NCI-H2227 treated with DMSO at 0.1 percent for 48 hours (cell line): ENCODE results near the gene ADRA1B.

Experiments
- DNase-seq: peaks from one replicate; lab custom pipeline; 2025; lab: John Stamatoyannopoulos, UW

ADRA1B gene

DNA sequence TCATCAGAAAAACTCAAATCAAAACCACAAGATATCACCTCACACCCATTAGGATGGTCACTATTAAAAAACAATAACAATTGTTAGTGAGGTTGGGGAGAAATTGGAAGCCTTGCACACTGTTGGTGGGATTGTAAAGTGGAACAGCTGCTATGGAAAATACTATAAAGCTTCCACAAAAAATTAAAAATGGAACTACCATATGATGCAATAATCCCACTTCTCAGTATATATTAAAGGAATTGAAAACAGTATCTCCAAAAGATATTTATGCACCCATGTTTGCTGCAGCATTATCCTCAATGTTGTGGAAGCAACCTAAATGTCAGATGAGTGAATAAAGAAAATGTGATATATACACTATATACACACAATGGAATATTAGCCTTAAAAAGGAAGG is 14.5 kb upstream of the ADRA1B start:
- no peak for DNase-seq

DNA sequence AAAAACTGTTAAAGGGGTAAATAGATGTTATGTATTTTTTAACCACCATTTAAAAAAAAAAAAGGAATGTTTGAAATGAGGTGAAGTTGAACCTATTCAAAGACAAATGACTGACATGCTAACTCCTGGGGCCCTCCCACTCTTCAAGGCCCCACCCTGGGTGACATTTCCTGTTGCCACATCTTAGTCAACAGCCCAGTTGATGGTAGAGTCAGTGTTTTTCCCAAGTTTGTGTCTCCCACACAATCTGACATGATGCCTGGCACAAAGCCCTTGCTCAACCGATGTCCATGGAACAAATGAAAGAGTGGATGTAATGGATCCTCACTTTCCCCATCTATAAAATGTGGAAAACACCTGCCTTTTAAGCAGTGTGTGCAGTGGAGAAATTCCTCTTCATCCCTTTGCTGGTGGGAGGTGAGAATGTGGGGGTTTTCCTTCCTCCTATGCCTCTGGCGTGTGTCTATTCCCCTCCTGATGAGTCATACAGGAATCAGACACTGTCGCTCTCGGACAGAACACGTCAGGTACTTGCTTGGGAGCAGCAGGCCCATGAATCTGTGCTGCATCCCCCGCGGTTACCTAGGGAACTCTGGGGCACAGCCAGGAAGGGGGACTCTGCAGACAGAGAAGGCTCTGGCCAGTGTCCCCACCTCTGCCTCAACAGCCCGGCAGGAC is 13.7 kb upstream of the ADRA1B start:
- no peak for DNase-seq

DNA sequence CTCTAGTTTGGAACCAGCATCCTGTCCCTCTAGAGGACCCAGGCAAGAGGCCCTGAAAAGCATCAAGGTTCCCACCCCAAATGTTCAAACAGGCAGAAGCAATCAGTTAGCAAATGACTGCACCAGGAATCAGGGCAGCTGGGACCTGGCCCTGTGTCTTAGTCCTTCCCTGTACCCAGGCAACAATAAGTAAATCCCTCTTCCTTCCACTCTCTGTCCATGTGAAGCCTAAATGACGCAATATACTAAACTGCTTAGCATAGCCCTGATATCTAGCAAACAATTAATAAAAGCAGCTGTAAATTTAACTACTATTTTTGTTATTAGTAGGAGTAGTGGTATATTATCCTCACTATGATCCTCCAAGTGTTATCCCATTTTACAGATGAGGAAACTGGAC is 13.2 kb upstream of the ADRA1B start:
- no peak for DNase-seq

DNA sequence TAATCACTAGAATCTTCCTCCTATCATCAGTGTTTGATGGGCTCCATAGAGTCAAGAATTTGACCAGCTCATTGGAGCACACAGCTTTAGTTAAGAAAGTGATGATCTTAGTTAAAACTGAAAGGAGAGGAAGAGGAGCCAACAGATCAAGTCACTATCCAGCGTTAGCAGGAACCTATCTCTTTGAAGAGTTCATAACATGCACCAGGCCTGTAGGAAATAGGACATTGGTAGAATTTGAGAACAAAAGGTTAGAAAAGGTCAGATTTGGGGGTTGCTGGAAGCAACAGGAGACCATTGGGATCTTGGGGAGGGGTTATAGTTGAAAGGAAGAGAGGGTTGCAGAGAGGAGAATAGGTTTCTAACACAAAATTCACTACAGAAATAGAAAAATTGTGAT is 11.4 kb upstream of the ADRA1B start:
- DNase-seq, result no peak

DNA sequence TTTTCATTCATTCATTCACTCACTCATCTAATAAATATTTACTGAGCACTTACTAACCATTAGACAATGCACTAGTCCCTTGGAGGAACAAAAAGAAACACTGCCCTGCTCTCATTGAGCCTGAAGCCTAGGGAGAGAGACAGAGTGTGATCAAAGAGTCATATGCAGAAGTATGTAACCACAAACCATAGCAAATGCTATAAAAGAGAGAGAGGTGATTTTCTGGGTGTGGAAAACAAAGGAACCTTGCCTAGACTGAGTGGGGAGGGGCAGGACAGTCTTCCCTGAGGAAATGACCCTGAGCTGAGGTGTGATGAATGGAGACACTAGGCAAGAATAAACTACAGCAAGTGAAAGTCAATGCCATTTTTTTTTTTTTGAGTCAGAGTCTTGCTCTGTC is 10.8 kb upstream of the ADRA1B start:
- no peak for DNase-seq

DNA sequence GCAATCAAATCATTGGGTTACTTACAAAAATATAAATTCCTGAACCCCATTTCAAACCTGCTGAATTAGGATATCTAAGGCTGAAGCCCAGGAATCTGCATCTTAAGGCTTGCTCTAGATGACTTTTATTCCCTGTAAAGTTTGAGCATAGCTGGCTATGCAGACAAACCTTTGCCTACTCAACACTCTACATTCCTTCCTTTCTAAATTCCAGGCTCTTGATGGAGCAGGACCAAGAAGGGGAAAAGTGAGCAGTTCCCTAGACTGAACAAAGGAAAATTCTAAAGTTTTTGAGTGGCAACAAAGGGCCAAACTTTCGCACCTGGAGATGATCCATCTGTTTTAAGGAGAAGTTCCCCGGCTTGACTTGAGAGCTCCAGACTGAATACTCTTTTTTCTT is 9.8 kb upstream of the ADRA1B start:
- no peak for DNase-seq

DNA sequence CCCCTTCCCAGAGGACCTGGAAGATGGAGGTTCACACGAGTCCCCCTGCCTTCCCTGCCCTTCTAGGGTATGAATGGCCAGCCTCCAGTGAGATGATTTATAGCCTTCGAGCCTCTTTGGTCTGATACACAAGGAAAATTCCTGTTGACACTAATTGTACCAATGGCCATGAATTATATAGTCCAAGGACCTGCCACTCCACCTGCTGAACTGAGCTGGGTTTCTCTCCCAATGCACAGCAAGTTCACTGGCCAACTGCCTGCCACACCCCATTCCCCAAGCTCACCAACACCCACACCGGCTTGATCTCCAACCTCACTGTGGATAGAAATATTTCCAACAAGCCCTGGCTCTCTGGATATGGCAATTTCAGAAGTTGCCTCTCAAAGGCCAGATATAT is 9.3 kb upstream of the ADRA1B start:
- no peak for DNase-seq

DNA sequence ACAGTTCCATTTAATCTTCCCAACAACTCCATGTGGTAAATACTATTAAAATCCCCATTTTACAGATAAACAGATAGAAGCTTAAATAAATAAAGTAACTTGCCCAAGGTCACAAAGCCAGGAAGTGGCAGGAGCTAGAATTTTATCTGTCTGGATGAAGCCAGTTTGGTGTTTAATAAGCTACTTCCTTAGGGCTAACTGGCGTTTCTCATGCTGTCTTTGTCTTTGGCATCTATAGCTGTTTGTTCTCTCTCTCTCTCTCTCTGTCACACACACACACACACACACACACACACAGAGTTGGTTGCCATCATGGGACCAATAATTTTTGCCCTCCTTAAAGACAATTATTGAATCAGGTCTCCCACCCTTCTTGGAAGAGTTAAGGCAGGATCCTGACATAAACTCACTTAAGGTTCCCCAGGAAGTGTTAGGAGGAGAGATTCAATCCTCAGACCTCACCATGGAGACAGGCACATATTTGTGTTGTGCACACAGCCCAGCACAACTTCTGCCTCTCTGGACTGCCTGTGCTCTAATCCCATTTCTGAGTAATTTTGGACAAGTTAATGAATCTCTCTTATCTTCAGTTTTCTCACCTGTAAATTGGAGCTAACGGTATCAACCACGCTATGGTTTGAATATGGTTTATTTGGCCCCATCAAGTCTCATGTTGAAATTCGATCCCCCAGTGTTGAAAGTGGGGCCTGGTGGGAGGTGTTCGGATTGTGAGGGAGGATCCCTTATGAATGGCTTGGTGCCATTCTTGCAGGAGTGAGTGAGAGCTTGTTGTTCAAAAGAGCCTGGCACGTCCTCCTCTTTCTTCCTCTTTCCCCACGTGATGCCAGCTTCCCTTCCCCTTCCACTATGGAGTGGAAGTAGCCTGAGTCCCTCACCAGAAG is 8.3 kb upstream of the ADRA1B start:
- DNase-seq, result no peak

DNA sequence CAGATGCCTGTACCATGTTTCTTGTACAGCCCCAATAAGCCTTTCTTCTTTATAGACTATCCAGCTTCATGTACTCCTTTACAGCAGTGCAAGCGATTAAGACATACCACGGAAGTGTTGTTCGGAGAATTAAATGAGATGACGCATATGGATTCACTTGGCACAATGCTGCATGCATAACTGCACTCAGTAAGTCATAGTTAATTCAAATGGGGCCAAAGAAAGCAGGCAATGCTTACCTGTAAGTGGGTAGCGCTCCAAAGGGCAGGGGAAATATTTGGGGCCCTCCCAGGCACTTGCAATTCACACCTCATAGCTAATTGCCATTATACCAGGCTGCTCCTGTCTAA is 7.7 kb upstream of the ADRA1B start:
- DNase-seq, result no peak

DNA sequence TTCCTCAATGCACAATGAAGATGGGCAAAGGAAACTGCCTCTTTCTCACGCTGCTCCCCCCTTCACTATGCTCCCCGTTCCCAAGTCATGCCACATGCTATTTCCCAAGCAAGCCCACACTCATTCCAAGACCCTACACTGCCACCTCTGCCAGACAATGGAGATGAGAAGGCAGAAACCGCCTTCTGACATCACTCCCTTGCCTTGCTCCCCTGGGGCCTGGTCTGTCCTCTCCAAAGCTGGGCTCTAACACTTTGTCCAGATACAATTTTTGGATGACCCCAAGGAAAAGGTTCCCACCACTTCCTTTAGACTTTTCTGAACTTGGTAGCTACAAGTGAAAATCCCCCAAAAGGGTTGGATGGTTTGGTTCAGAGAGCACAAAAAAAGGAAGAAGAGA is 7.2 kb upstream of the ADRA1B start:
- no peak for DNase-seq

DNA sequence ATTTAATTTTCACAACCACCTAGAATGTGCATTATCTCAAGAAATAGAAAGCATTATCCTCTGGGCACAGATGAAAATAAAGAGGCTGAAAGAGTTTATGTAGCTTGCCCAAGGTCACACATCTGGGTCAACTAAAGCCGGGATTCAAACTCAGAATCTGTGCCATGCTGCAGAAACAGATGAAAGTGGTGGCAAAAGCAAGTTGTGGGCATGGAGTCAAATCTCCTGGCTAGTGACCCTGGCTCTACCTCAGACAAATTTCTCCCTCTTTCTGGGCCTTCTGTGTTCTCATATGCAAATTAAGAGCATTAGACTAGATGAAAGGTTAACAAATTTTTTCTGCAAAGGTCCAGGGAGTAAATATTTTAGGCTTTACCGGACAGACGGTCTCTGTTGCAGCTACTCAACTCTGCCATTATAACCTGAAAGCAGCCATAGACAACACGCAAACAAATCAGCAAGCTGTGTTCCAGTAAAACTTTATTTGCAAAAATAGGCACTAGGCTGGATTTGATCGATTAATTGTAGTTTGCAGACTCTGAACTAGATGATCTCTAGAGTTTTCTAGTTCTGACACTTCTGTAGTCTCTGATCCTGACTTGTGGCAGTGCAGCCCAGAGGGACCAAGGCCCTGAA is 6.0 kb upstream of the ADRA1B start:
- no peak for DNase-seq

DNA sequence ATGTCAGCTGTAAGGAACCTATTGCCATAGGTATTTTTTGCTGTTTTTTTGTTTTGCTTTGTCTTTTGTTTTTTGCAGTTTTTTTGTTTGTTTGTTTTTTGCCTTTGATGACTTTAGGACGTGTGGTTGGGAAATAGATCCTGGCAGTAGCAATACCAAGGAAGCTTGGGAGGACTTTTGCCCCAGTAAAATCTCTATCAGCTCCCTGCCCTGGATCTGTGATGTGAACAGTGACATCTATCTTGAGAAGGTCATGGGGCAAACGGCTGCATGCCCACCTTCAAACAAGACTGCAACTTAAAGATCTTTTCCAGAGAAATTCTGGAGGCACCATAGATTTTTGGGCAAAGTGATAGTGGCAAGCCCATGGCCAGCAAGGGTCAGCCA is 5.4 kb upstream of the ADRA1B start:
- no peak for DNase-seq

DNA sequence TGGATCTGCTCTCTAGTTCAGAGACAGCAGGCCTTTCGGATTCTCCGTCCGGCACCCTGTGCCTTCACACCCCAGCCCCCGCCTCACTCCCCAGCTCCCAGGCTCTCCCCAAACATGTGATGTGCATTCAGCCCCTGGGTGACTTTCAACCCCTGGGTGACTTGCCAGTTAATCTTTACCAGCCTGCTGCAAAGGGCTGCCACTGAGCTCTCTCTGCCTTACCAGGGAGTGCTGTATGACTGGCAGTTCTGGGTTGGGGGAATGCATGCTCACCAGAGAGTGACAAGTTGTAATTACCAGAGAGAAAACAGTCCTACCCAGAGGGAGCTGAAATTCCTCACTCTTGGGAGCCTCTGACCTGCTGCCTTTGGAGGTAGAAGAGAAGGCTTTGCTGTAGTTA is 4.9 kb upstream of the ADRA1B start:
- DNase-seq, result no peak

DNA sequence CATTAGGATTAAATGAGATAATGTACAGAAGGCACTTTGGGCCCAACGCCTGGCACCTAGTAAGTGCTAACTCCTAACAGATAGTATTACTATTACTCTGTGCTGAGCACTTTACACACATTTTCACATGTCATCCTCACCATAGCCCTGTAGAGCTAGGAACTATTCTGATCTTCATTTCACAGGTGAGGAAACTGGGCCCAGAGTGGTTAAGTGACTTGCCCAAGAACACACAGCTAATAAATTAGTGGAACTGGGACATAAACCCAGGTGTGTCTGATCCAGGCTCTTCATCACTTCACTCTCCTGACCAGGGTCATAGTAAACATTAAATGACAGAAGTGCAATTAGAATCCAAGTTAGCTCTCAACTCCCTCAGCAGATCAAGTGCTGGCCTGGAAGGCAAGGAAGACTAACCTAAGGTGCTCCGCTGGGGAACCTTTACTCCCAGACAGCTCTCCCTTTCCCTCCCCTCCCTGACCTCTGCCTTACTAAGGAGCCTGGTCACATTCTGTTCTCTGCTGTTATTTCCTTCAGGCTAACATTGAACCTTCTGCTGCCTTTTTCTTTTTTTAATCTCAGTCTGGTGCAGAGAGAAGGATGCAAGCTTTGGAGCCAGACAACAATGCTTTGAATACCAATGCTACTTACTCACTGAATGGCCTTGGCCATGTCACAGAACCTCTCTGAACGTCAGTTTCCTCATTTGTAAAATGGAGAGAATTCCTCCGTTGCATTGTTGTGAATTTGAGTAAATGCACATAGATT is 4.1 kb upstream of the ADRA1B start:
- DNase-seq, result no peak

DNA sequence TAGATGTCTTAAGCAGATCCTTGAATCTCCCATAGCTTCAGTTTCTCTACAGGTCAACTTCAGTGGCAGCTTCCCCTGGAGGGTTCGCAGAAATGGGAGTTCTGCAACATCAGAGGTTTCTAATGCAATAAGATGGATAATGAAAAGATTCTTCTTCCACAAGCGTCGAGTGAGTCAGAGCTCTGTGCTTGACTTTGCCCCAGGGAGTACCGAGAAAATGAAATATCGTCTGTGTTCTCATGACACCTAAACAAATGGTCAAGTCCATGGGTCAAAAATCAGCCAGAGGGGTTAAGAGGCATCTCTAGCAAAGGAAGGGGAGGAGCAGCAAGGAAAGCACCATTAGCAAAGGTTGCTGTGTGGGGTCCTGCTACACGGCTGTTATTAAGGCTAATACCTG is 3.2 kb upstream of the ADRA1B start:
- DNase-seq, result no peak

DNA sequence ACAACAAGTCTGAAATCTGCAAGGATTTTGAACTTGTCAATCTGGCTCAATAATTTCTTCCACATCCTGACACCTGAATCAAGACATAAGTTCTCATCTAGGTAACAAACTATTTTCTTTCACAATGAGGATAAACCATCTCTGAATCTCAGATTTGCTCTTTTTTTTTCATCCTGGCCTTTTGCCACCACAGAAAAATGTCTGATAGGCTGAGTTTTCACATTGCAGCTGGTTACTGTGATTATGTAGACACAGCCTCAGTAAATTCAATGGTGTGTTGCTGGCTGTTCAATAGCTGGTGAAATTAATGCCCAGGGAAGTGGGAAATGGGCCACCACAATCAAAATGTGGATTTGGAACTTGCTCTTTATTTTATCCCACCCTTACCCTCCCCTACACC is 2.8 kb upstream of the ADRA1B start:
- no peak for DNase-seq

DNA sequence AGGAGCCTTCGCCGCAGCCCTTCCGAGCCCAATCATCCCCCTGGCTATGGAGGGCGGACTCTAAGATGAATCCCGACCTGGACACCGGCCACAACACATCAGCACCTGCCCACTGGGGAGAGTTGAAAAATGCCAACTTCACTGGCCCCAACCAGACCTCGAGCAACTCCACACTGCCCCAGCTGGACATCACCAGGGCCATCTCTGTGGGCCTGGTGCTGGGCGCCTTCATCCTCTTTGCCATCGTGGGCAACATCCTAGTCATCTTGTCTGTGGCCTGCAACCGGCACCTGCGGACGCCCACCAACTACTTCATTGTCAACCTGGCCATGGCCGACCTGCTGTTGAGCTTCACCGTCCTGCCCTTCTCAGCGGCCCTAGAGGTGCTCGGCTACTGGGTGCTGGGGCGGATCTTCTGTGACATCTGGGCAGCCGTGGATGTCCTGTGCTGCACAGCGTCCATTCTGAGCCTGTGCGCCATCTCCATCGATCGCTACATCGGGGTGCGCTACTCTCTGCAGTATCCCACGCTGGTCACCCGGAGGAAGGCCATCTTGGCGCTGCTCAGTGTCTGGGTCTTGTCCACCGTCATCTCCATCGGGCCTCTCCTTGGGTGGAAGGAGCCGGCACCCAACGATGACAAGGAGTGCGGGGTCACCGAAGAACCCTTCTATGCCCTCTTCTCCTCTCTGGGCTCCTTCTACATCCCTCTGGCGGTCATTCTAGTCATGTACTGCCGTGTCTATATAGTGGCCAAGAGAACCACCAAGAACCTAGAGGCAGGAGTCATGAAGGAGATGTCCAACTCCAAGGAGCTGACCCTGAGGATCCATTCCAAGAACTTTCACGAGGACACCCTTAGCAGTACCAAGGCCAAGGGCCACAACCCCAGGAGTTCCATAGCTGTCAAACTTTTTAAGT is 819 bp downstream of the ADRA1B start:
- no peak for DNase-seq

DNA sequence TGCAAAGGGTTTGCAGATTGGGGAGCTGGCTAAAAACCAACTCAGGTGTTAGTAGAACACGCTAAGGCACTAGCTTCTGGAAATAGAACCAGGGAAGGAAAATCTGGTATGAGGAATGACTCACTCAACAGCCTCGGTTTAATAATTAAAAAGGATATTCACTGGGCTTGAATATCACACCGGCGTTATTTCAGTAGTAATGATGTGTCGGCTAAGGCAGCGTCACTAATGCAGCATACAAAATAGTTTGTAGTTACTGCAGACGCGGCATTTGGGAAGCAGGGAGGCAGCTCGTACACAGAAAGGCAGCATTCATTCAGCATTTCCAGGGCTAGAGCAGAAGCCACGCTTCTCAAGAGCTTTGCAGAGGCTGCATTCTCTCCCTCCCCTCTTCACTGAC is 1.7 kb downstream of the ADRA1B start:
- no peak for DNase-seq

DNA sequence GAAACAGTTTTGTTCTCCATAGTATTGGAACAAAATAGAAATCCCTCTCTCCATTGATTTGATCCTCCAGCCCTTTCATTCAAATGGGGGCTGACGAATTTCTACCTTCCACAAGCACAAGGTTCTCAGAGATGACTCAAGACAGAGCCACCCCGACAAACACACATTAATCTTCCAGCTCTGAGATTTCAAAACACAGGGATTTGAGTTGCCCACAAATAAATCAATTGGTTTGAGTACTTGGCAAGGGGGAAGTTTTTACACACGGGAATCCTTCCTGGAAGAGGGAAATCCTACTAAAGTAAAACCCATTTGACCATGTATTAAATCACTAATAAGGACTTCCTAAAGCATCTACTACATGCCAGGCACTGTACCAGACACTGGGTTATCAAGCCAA is 5.4 kb downstream of the ADRA1B start:
- DNase-seq, result no peak

DNA sequence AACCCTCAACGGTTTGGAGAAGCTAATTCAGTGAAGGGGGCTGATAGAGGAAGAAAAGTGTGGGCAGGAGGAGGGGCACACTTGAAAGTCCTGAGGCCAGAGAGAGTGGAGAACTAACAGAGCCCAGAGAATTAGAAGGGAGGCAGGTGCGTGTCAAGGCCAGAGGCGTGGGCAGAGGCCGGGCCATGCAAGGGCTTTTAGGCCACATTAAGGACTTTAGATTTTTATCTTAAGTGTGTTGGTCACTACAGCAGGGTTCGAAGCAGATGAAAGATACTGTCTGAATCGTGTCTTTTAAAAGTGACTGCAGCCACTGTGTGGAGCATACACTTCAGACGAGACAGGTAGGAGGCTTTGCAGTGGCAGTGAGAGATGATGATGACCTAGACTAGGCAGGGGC is 6.7 kb downstream of the ADRA1B start:
- no peak for DNase-seq

DNA sequence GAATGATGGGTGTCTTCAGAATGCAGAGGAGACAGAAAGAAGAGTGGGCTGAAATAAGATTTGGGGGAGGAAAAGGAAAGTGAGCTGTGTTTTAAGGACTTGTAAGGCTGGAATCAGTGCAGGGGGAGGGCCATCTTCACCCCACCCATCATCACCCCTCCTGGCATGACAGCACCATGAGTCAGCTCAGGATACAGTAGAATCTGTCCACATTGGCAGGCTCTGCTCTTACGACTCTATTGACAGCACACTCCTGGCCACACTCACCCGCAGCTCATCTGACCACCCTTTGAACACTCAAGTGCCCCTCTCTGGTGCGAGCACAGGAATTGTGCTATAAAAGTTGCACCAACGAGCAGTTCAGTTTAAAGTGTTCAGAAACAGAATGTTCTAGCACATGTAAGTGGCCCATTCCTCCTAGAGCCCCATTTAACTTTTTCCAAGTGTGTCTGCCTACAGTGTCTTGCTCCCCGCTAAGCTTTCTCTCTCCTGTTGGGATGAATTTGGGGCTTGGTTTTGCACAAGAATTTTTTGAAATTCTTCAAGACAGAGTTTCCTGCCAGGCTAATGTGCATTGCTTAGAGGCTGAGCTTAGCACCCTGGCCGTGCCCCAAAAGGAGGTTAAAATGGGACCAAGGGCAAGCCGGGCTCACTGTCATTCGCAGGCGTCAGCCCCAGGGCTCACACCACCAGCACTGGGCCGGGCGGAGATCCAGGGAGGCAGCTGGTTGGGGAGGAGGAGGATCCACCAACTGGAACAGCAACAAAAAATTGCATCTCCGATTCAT is 12.0 kb downstream of the ADRA1B start:
- DNase-seq, result no peak
